ENCODE results near the gene ZBTB7C. TPM values are rescaled to one million over a fixed set of nuclear protein-coding genes. Genes with fewer than 3 reads are reported as not detected.

ZBTB7C gene
- total and polyA plus RNA-seq, 10 of the 15 experiments (the other 5 are each of a cell fraction or from before 2014, with no cell fraction given): under 0.01 to 0.08 (median 0.01) TPM; not detected in 7

- no peak overlapping the region for H3K9ac ChIP-seq (ENCODE audit: control insufficient read depth, insufficient read depth, low read length)
- no peak overlapping the region for H3K4me2 ChIP-seq (ENCODE audit: control insufficient read depth, insufficient read depth)
- BruUV-seq (replicated peaks): no TSS peak
- no peaks in the 10 kb centered on the region for H3K79me2 ChIP-seq (ENCODE audit: control insufficient read depth, insufficient read depth, low read length)
- SMC1A ChIA-PET (ENCODE audit: uncharacterized antibody, unreplicated experiment): interaction anchor here (0.6 kb wide), 1 partner anchor 336 kb away, joined by 4 read pairs; no protein-coding TSS in a partner anchor
- H3K9me3 ChIP-seq (replicated peaks; ENCODE audit: control insufficient read depth, insufficient read depth, low read length): no peaks in the 10 kb centered on the region
- DNase-seq (ENCODE audit: low read depth, low spot score): no peak
- no peaks in the 10 kb centered on the region for H3K36me3 ChIP-seq (ENCODE audit: control insufficient read depth in 2 of 2, insufficient read depth in 2 of 2, low read length in 1 of 2)
- TF ChIP-seq CTCF (IDR thresholded peaks at IDR 0.05 in 2 of 3, conservative IDR thresholded peaks at IDR 0.05 in 1 of 3; ENCODE audit: control insufficient read depth in 2 of 3, extremely low read depth in 1 of 3, insufficient read depth in 1 of 3, low read depth in 3 of 3, low read length in 3 of 3) (peak; percentile 45 to 54 (median 52); a peak in 5 of 6 replicates), RAD21 (IDR thresholded peaks at IDR 0.05; ENCODE audit: insufficient read depth, low read depth, low read length) (peak; percentile 53), HDAC2 (IDR thresholded peaks at IDR 0.05) (no peak), YY1 (IDR thresholded peaks at IDR 0.05; ENCODE audit: low read depth, low read length) (peak; percentile 54; the same call in 1 of the 2 replicates), SMC3 (IDR thresholded peaks at IDR 0.05; ENCODE audit: borderline replicate concordance, low read length) (peak; percentile 37; the same call in 1 of the 2 replicates)
- no peaks in the 10 kb centered on the region for H4K20me1 ChIP-seq (ENCODE audit: control insufficient read depth, insufficient read depth)
- H3K27ac ChIP-seq (ENCODE audit: control insufficient read depth, insufficient read depth): no peak overlapping the region
- intact Hi-C loops (cut with micrococcal nuclease; ENCODE audit: unreplicated experiment): loop anchor here (1.0 kb wide), 1 partner anchor 216 kb away; no protein-coding TSS in a partner anchor
- ATAC-seq: peak; percentile 80
- no peaks in the 10 kb centered on the region; a peak in 1 of 4 replicates for H3K27me3 ChIP-seq (replicated peaks in 1 of 2; ENCODE audit: control insufficient read depth in 2 of 2, insufficient read depth in 2 of 2, low read length in 1 of 2)
- CTCF ChIA-PET: interaction anchor here (1.1 to 1.7 kb wide), 2 partner anchors 215 to 217 kb away, joined by 3 to 5 read pairs; no protein-coding TSS in a partner anchor
- POLR2A ChIA-PET: no interaction called here
- no peaks in the 10 kb centered on the region for H3K4me1 ChIP-seq (ENCODE audit: control insufficient read depth, insufficient read depth, low read length)
- no peak for FAIRE-seq
- no peak overlapping the region for H2AFZ ChIP-seq (ENCODE audit: control insufficient read depth, low read depth, low read length)
- in situ Hi-C loops (cut with MboI): no loop called here
- no peak overlapping the region for H3K4me3 ChIP-seq
- RAD21 ChIA-PET (ENCODE audit: unreplicated experiment): no interaction called here
- WGBS (ENCODE audit: insufficient coverage, insufficient replicate concordance, low lambda C conversion rate, missing lambda C conversion rate): 7% methylated on average over 7 of the region's 7 CpGs
Measured at GRCh38 chr18:48230467-48231113, 178.6 kb downstream of the ZBTB7C start.

Measured in GM12878 (cell line).